Neural cell (in vitro differentiated cells): ENCODE measurements around the gene CLEC19A. TPM values are rescaled to one million over a fixed set of nuclear protein-coding genes. Genes with fewer than 3 reads are reported as not detected.
"Not testable (repeated sequence)": the region's sequence is repeated elsewhere in the genome, so short reads cannot be mapped to it uniquely, and the experiment has no call there.

Experiments
- H2AFZ ChIP-seq: fragments of 200-600, 300-800 bp; sonication (generic), shearing (Covaris generic); 2 replicates; pipeline ENCODE4 v1.6.0; 2014; ENCODE audit warnings: low read depth, mild to moderate bottlenecking, antibody characterized with exemption, low read length, moderate library complexity
- H3F3A ChIP-seq: fragments of 200-600 bp; shearing (Covaris generic); 2 replicates; pipeline ENCODE4 v1.6.1; 2016; ENCODE audit warnings: mild to moderate bottlenecking, moderate library complexity, mixed read lengths, antibody characterized with exemption, low read length; ENCODE audit not compliant: insufficient read depth, poor library complexity, severe bottlenecking
- H3K27ac ChIP-seq: fragments of 200-600, 300-800 bp; sonication (generic), shearing (Covaris generic); 2 replicates; pipeline ENCODE4 v1.5.1; 2014; ENCODE audit warnings: mild to moderate bottlenecking, low read length, moderate library complexity
- H3K27me3 ChIP-seq: fragments of 300-800, 200-600 bp; sonication (generic), shearing (Covaris generic); 2 replicates; pipeline ENCODE4 v1.6.0; 2014; ENCODE audit warnings: mild to moderate bottlenecking, low read depth, low read length, moderate library complexity; ENCODE audit not compliant: insufficient read depth
- H3K36me3 ChIP-seq: fragments of 300-800, 200-600 bp; sonication (generic), shearing (Covaris generic); 2 replicates; pipeline ENCODE4 v1.5.1; 2014; ENCODE audit warnings: mild to moderate bottlenecking, antibody characterized with exemption, low read length, moderate library complexity; ENCODE audit not compliant: insufficient read depth
- H3K4me2 ChIP-seq: fragments of 300-800, 200-600 bp; sonication (generic), shearing (Covaris generic); 2 replicates; pipeline ENCODE4 v1.6.0; 2014; ENCODE audit warnings: mild to moderate bottlenecking, low read length
- H3K4me3 ChIP-seq: fragments of 300-800, 200-600 bp; sonication (generic), shearing (Covaris generic); 2 replicates; pipeline ENCODE4 v1.5.1; 2014; ENCODE audit warnings: mild to moderate bottlenecking, low read length, moderate library complexity
- H3K79me2 ChIP-seq: fragments of 200-600 bp; shearing (Covaris generic); replicated peaks from 2 replicates; pipeline ENCODE4 v1.6.0; 2014; ENCODE audit warnings: mild to moderate bottlenecking, low read length, moderate library complexity; ENCODE audit not compliant: insufficient read depth
- H3K9ac ChIP-seq: fragments of 300-800, 200-600 bp; sonication (generic), shearing (Covaris generic); 2 replicates; pipeline ENCODE4 v1.6.1; 2016; ENCODE audit warnings: mild to moderate bottlenecking, low read length, mixed read lengths
- H3K9me2 ChIP-seq: fragments of 200-600 bp; shearing (Covaris generic); 2 replicates; pipeline ENCODE4 v1.6.1; 2016; ENCODE audit warnings: mild to moderate bottlenecking, low read length, mixed read lengths; ENCODE audit not compliant: insufficient read depth
- H3K9me3 ChIP-seq: fragments of 200-600, 300-800 bp; sonication (generic), shearing (Covaris generic); 2 replicates; pipeline ENCODE4 v1.6.1; 2016; ENCODE audit warnings: mild to moderate bottlenecking, mixed run types, low read length, moderate library complexity, mixed read lengths
- H4K20me1 ChIP-seq: fragments of 200-600 bp; shearing (Covaris generic); 2 replicates; pipeline ENCODE4 v1.6.1; 2016; ENCODE audit warnings: mild to moderate bottlenecking, mixed run types; ENCODE audit not compliant: insufficient read depth
- EP300 ChIP-seq: fragments of 450-650 bp; conservative IDR thresholded peaks from 2 replicates; pipeline ENCODE4 v1.6.1; 2014; ENCODE audit warnings: antibody characterized with exemption, mild to moderate bottlenecking, moderate library complexity; ENCODE audit not compliant: poor library complexity, severe bottlenecking
- EZH2 ChIP-seq: fragments of 200-600, 300-800 bp; shearing (Covaris generic), sonication (generic); IDR thresholded peaks from 2 replicates; pipeline ENCODE4 v1.6.1; 2014; ENCODE audit warnings: antibody characterized with exemption, low read length, borderline replicate concordance, mild to moderate bottlenecking; ENCODE audit not compliant: insufficient read depth, poor library complexity, severe bottlenecking
- MXI1 ChIP-seq: fragments of 450-650 bp; conservative IDR thresholded peaks from 2 replicates; pipeline ENCODE4 v1.6.1; 2014; ENCODE audit warnings: antibody characterized with exemption, mild to moderate bottlenecking; ENCODE audit not compliant: poor library complexity, severe bottlenecking
- POLR2AphosphoS5 ChIP-seq: IDR thresholded peaks from 2 replicates; pipeline ENCODE4 v1.6.1; 2012
- RAD21 ChIP-seq: fragments of 450-650 bp; conservative IDR thresholded peaks from 2 replicates; pipeline ENCODE4 v1.6.1; 2014; ENCODE audit warnings: antibody characterized with exemption, mild to moderate bottlenecking, moderate library complexity
- SMC3 ChIP-seq: fragments of 450-650 bp; conservative IDR thresholded peaks from 2 replicates; pipeline ENCODE4 v1.6.1; 2014; ENCODE audit warnings: antibody characterized with exemption, mild to moderate bottlenecking, moderate library complexity; ENCODE audit not compliant: poor library complexity
- TAF1 ChIP-seq: IDR thresholded peaks from 2 replicates; pipeline ENCODE4 v1.6.1; 2012; ENCODE audit warnings: low read depth
- polyA plus RNA-seq: library from polyadenylated mRNA; depleted of rRNA; stranded (reverse); fragments of >200 nt; gene quantifications from 2 replicates; pipeline ENCODE4 v1.2.3, GENCODE V29; 2014
- TF ChIP-seq, protein P1 (sequence below): fragments of 450-650 bp; IDR thresholded peaks from 2 replicates; pipeline ENCODE4 v1.5.1; 2014; ENCODE audit warnings: antibody characterized with exemption, mild to moderate bottlenecking, moderate library complexity; ENCODE audit not compliant: poor library complexity, severe bottlenecking
- TF ChIP-seq, protein P2 (sequence below): IDR thresholded peaks from 2 replicates; pipeline ENCODE4 v1.6.1; 2012; ENCODE audit warnings: borderline replicate concordance

CLEC19A gene
- polyA plus RNA-seq, 1 donor from 2014 or later: not detected

DNA sequence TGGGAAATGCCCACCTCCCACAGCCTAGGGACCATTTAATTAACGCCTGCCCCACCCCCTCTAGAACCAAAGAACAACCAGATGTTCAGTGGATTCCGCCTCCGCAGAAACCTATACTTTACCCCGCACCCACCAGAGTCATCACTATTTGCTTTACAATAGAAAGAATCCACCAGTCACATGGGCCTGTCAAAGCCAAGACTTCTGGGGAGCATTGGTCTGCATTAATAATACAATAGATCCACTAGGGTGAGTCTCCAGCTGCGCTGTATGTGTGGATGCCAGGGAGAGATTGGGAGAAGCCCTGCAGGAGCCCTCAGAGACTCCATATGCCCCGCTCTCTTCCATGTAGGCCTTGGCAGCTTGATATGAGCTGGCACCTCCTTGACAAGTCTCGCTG lies 31.3 kb downstream of the CLEC19A start:
- no peaks in the 10 kb centered on the region for H3K27me3 ChIP-seq
- H3K4me2 ChIP-seq: no peak overlapping the region
- H3K9me3 ChIP-seq: no peaks in the 10 kb centered on the region
- H3F3A ChIP-seq: no peaks in the 10 kb centered on the region
- no peaks in the 10 kb centered on the region for H3K79me2 ChIP-seq
- no peak overlapping the region for H3K9ac ChIP-seq
- no peak overlapping the region for H2AFZ ChIP-seq
- H3K9me2 ChIP-seq: no peaks in the 10 kb centered on the region
- no peaks in the 10 kb centered on the region for H3K36me3 ChIP-seq
- H3K27ac ChIP-seq: no peak overlapping the region
- no peak overlapping the region for H3K4me3 ChIP-seq
- TF ChIP-seq, protein P1, sequence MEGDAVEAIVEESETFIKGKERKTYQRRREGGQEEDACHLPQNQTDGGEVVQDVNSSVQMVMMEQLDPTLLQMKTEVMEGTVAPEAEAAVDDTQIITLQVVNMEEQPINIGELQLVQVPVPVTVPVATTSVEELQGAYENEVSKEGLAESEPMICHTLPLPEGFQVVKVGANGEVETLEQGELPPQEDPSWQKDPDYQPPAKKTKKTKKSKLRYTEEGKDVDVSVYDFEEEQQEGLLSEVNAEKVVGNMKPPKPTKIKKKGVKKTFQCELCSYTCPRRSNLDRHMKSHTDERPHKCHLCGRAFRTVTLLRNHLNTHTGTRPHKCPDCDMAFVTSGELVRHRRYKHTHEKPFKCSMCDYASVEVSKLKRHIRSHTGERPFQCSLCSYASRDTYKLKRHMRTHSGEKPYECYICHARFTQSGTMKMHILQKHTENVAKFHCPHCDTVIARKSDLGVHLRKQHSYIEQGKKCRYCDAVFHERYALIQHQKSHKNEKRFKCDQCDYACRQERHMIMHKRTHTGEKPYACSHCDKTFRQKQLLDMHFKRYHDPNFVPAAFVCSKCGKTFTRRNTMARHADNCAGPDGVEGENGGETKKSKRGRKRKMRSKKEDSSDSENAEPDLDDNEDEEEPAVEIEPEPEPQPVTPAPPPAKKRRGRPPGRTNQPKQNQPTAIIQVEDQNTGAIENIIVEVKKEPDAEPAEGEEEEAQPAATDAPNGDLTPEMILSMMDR: no peak
- H4K20me1 ChIP-seq: no peaks in the 10 kb centered on the region

DNA sequence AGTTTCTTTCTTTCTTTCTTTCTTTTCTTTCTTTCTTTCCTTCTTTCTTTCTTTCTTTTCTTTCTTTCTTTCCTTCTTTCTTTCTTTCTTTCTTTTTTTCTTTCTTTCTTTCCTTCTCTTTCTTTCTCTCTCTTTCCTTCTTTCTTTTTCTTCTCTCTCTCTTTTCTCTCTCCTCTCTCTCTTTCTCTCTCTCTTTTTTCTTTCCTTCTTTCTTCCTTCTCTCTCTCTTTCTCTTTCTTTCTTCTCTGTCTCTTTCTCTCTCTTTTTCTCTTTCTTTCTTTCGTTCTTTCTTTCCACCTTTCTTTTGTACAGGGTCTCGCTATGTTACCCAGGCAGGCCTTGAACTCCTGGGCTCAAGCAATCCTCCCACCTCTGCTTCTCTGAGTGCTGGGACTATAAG lies 35.7 kb downstream of the CLEC19A start:
- H3K4me2 ChIP-seq, H2AFZ ChIP-seq, H3K9me3 ChIP-seq, H3K27ac ChIP-seq, H3K36me3 ChIP-seq, H3K79me2 ChIP-seq, H4K20me1 ChIP-seq, H3F3A ChIP-seq, H3K27me3 ChIP-seq, H3K9ac ChIP-seq, H3K4me3 ChIP-seq, H3K9me2 ChIP-seq: not testable (repeated sequence)

DNA sequence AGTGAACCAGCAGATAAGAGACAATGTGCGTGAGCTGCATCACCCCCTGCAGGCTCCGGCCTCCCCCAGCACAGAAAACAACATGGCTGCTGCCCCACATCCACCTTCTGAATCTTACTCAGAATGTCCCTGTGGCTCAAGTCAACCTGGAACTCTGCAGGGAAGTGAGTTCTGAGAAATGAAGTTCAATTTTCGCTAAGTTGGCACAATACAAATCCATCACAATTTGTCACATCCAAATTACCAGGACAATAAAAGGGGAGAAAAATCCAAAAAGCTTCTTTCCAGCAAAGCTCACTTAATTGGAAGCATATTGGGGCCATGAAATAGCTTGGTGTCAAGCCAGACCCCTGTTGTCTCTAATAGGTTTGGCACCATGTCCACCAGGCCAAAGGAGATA lies 38.1 kb downstream of the CLEC19A start:
- no peaks in the 10 kb centered on the region for H3K36me3 ChIP-seq
- H3F3A ChIP-seq: no peaks in the 10 kb centered on the region
- no peaks in the 10 kb centered on the region for H4K20me1 ChIP-seq
- no peak for TF ChIP-seq RAD21
- no peak for TF ChIP-seq POLR2AphosphoS5
- no peak for TF ChIP-seq MXI1
- TF ChIP-seq, protein P2, sequence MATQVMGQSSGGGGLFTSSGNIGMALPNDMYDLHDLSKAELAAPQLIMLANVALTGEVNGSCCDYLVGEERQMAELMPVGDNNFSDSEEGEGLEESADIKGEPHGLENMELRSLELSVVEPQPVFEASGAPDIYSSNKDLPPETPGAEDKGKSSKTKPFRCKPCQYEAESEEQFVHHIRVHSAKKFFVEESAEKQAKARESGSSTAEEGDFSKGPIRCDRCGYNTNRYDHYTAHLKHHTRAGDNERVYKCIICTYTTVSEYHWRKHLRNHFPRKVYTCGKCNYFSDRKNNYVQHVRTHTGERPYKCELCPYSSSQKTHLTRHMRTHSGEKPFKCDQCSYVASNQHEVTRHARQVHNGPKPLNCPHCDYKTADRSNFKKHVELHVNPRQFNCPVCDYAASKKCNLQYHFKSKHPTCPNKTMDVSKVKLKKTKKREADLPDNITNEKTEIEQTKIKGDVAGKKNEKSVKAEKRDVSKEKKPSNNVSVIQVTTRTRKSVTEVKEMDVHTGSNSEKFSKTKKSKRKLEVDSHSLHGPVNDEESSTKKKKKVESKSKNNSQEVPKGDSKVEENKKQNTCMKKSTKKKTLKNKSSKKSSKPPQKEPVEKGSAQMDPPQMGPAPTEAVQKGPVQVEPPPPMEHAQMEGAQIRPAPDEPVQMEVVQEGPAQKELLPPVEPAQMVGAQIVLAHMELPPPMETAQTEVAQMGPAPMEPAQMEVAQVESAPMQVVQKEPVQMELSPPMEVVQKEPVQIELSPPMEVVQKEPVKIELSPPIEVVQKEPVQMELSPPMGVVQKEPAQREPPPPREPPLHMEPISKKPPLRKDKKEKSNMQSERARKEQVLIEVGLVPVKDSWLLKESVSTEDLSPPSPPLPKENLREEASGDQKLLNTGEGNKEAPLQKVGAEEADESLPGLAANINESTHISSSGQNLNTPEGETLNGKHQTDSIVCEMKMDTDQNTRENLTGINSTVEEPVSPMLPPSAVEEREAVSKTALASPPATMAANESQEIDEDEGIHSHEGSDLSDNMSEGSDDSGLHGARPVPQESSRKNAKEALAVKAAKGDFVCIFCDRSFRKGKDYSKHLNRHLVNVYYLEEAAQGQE: no peak
- TF ChIP-seq, protein P1: no peak
- TF ChIP-seq TAF1: no peak
- TF ChIP-seq EP300: no peak
- no peak for TF ChIP-seq EZH2
- no peak for TF ChIP-seq SMC3
- H3K79me2 ChIP-seq: no peaks in the 10 kb centered on the region
- H3K27ac ChIP-seq: no peak overlapping the region
- H3K27me3 ChIP-seq: no peaks in the 10 kb centered on the region
- H3K4me3 ChIP-seq: no peak overlapping the region
- H3K9ac ChIP-seq: no peak overlapping the region
- H2AFZ ChIP-seq: no peak overlapping the region
- no peak overlapping the region for H3K4me2 ChIP-seq
- H3K9me3 ChIP-seq: no peaks in the 10 kb centered on the region
- no peaks in the 10 kb centered on the region for H3K9me2 ChIP-seq
